GM23338 (cell line): ENCODE data around the gene SMYD3. TPM values are rescaled to one million over a fixed set of nuclear protein-coding genes. Genes with fewer than 3 reads are reported as not detected.

Source experiments
- ATAC-seq: fragments of 200-7000 bp; cut with Tn5 transposase; 3 replicates; pipeline ENCODE4 v1.9.1; 2020
- DNase-seq: peaks from one replicate; pipeline ENCODE4 v3.0.0-alpha.2; 2015; ENCODE audit warnings: low spot score
- H2AFZ ChIP-seq: fragments of 200-600 bp; sonication (generic); 2 replicates; pipeline ENCODE4 v1.8.0; 2016; ENCODE audit warnings: antibody characterized with exemption, mild to moderate bottlenecking, moderate library complexity
- H3F3A ChIP-seq: fragments of 200-600 bp; sonication (generic); replicated peaks from 2 replicates; pipeline ENCODE4 v1.8.0; 2017; ENCODE audit warnings: antibody characterized with exemption, mixed run types, low read depth
- H3K27ac ChIP-seq: fragments of 200-600 bp; sonication (generic); 2 replicates; pipeline ENCODE4 v1.6.1; 2016; ENCODE audit warnings: low read depth
- H3K27me3 ChIP-seq: fragments of 200-600 bp; sonication (generic); 2 replicates; pipeline ENCODE4 v1.8.0; 2016; ENCODE audit warnings: mild to moderate bottlenecking, mixed run types, moderate library complexity; ENCODE audit not compliant: insufficient read depth
- H3K36me3 ChIP-seq: fragments of 200-600 bp; sonication (generic); 2 replicates; pipeline ENCODE4 v1.8.0; 2016; ENCODE audit warnings: mild to moderate bottlenecking; ENCODE audit not compliant: insufficient read depth
- H3K4me1 ChIP-seq: fragments of 200-600 bp; sonication (generic); 2 replicates; pipeline ENCODE4 v1.8.0; 2016; ENCODE audit warnings: mild to moderate bottlenecking, moderate library complexity; ENCODE audit not compliant: insufficient read depth
- H3K4me2 ChIP-seq: fragments of 200-600 bp; sonication (generic); 2 replicates; pipeline ENCODE4 v1.7.1; 2017; ENCODE audit warnings: mixed run types
- H3K4me3 ChIP-seq: fragments of 200-600 bp; sonication (generic); 2 replicates; pipeline ENCODE4 v1.6.1; 2016; ENCODE audit warnings: mixed run types
- H3K79me2 ChIP-seq: fragments of 200-600 bp; sonication (generic); replicated peaks from 2 replicates; pipeline ENCODE4 v1.8.0; 2017; ENCODE audit warnings: mild to moderate bottlenecking; ENCODE audit not compliant: insufficient read depth
- H3K9me2 ChIP-seq: fragments of 200-600 bp; sonication (generic); 2 replicates; pipeline ENCODE4 v1.8.0; 2017; ENCODE audit not compliant: insufficient read depth
- H4K20me1 ChIP-seq: fragments of 200-600 bp; sonication (generic); replicated peaks from 2 replicates; pipeline ENCODE4 v1.8.0; 2017; ENCODE audit warnings: mild to moderate bottlenecking; ENCODE audit not compliant: insufficient read depth
- H3K27ac Mint-ChIP-seq: 2 replicates; pipeline ENCODE4 v1.8.0; 2020; ENCODE audit warnings: inconsistent platforms, mild to moderate bottlenecking, moderate library complexity, mixed read lengths
- H3K27me3 Mint-ChIP-seq: 3 replicates; pipeline ENCODE4 v1.8.0; 2022; ENCODE audit warnings: low read depth, mild to moderate bottlenecking, moderate library complexity, mixed read lengths, inconsistent platforms; ENCODE audit not compliant: insufficient read depth, poor library complexity
- H3K36me3 Mint-ChIP-seq: 3 replicates; pipeline ENCODE4 v1.8.0; 2021; ENCODE audit warnings: low read depth, mild to moderate bottlenecking, inconsistent platforms, moderate library complexity, mixed read lengths
- H3K4me1 Mint-ChIP-seq: 3 replicates; pipeline ENCODE4 v1.8.0; 2020; ENCODE audit warnings: mild to moderate bottlenecking, inconsistent platforms, mixed read lengths
- H3K4me3 Mint-ChIP-seq: 3 replicates; pipeline ENCODE4 v1.8.0; 2021; ENCODE audit warnings: moderate library complexity, mild to moderate bottlenecking, inconsistent platforms, mixed read lengths
- H3K9me3 Mint-ChIP-seq: 3 replicates; pipeline ENCODE4 v1.8.0; 2020; ENCODE audit warnings: moderate library complexity, mild to moderate bottlenecking, inconsistent platforms, mixed read lengths
- CREB1 ChIP-seq: fragments of 250-450 bp; sonication (Bioruptor Pico); IDR thresholded peaks from 2 replicates; pipeline ENCODE4 v1.5.0; 2020; ENCODE audit warnings: low read depth, mild to moderate bottlenecking, moderate library complexity
- ETS1 ChIP-seq: IDR thresholded peaks from 2 replicates; pipeline ENCODE4 v1.6.1; 2016; ENCODE audit warnings: antibody characterized with exemption
- EZH2phosphoT487 ChIP-seq: fragments of 200-600 bp; sonication (generic); IDR thresholded peaks from one replicate; pipeline ENCODE4 v1.8.1; 2018; ENCODE audit warnings: antibody characterized with exemption; ENCODE audit not compliant: unreplicated experiment
- JUNB ChIP-seq: IDR thresholded peaks from one replicate; pipeline ENCODE4 v1.6.1; 2016; ENCODE audit warnings: antibody characterized with exemption; ENCODE audit not compliant: unreplicated experiment
- POLR2AphosphoS5 ChIP-seq: IDR thresholded peaks from 2 replicates; pipeline ENCODE4 v1.6.1; 2016; ENCODE audit warnings: antibody characterized with exemption, low read depth
- STAT1 ChIP-seq: IDR thresholded peaks from one replicate; pipeline ENCODE4 v1.6.1; 2016; ENCODE audit warnings: antibody characterized with exemption; ENCODE audit not compliant: unreplicated experiment
- ZNF114 ChIP-seq: fragments of 250-450 bp; sonication (Bioruptor Pico); IDR thresholded peaks from 2 replicates; pipeline ENCODE4 v1.5.0; 2020; ENCODE audit warnings: mild to moderate bottlenecking, moderate library complexity
- polyA plus RNA-seq: library from polyadenylated mRNA; unstranded; fragments of >200 nt; fragmentation: Nextera tagmentation; extraction: Ambion mirVana; gene quantifications from 2 replicates; pipeline ENCODE4 v1.2.1, GENCODE V29; 2016
- total RNA-seq: library from RNA; depleted of rRNA; stranded (reverse); fragments of >200 nt; shearing (Covaris generic); gene quantifications from 2 replicates; pipeline ENCODE4 v1.2.3, GENCODE V29; 2014
- TF ChIP-seq, protein P1 (sequence below): fragments of 250-450 bp; sonication (Bioruptor Pico); IDR thresholded peaks from 2 replicates; pipeline ENCODE4 v1.5.0; 2020; ENCODE audit warnings: mild to moderate bottlenecking, moderate library complexity
- TF ChIP-seq, protein P2 (sequence below): IDR thresholded peaks from one replicate; pipeline ENCODE4 v1.6.1; 2018; ENCODE audit warnings: antibody characterized with exemption; ENCODE audit not compliant: unreplicated experiment

Gene SMYD3
- total and polyA plus RNA-seq, 2 experiments from 2014 or later: 31.8 to 34.4 TPM

GRCh38 chr1:246166841-246167240 lies 340.2 kb downstream of the SMYD3 start (continued):
- TF ChIP-seq, protein P1, sequence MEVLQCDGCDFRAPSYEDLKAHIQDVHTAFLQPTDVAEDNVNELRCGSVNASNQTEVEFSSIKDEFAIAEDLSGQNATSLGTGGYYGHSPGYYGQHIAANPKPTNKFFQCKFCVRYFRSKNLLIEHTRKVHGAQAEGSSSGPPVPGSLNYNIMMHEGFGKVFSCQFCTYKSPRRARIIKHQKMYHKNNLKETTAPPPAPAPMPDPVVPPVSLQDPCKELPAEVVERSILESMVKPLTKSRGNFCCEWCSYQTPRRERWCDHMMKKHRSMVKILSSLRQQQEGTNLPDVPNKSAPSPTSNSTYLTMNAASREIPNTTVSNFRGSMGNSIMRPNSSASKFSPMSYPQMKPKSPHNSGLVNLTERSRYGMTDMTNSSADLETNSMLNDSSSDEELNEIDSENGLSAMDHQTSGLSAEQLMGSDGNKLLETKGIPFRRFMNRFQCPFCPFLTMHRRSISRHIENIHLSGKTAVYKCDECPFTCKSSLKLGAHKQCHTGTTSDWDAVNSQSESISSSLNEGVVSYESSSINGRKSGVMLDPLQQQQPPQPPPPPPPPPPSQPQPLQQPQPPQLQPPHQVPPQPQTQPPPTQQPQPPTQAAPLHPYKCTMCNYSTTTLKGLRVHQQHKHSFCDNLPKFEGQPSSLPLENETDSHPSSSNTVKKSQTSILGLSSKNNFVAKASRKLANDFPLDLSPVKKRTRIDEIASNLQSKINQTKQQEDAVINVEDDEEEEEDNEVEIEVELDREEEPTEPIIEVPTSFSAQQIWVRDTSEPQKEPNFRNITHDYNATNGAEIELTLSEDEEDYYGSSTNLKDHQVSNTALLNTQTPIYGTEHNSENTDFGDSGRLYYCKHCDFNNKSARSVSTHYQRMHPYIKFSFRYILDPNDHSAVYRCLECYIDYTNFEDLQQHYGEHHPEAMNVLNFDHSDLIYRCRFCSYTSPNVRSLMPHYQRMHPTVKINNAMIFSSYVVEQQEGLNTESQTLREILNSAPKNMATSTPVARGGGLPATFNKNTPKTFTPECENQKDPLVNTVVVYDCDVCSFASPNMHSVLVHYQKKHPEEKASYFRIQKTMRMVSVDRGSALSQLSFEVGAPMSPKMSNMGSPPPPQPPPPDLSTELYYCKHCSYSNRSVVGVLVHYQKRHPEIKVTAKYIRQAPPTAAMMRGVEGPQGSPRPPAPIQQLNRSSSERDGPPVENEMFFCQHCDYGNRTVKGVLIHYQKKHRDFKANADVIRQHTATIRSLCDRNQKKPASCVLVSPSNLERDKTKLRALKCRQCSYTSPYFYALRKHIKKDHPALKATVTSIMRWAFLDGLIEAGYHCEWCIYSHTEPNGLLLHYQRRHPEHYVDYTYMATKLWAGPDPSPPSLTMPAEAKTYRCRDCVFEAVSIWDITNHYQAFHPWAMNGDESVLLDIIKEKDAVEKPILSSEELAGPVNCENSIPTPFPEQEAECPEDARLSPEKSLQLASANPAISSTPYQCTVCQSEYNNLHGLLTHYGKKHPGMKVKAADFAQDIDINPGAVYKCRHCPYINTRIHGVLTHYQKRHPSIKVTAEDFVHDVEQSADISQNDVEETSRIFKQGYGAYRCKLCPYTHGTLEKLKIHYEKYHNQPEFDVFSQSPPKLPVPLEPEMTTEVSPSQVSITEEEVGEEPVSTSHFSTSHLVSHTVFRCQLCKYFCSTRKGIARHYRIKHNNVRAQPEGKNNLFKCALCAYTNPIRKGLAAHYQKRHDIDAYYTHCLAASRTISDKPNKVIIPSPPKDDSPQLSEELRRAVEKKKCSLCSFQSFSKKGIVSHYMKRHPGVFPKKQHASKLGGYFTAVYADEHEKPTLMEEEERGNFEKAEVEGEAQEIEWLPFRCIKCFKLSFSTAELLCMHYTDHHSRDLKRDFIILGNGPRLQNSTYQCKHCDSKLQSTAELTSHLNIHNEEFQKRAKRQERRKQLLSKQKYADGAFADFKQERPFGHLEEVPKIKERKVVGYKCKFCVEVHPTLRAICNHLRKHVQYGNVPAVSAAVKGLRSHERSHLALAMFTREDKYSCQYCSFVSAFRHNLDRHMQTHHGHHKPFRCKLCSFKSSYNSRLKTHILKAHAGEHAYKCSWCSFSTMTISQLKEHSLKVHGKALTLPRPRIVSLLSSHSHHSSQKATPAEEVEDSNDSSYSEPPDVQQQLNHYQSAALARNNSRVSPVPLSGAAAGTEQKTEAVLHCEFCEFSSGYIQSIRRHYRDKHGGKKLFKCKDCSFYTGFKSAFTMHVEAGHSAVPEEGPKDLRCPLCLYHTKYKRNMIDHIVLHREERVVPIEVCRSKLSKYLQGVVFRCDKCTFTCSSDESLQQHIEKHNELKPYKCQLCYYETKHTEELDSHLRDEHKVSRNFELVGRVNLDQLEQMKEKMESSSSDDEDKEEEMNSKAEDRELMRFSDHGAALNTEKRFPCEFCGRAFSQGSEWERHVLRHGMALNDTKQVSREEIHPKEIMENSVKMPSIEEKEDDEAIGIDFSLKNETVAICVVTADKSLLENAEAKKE (CRISPR knock-in tag): no peak
- no peak for TF ChIP-seq ZNF114 (CRISPR knock-in tag)
- TF ChIP-seq, protein P2, sequence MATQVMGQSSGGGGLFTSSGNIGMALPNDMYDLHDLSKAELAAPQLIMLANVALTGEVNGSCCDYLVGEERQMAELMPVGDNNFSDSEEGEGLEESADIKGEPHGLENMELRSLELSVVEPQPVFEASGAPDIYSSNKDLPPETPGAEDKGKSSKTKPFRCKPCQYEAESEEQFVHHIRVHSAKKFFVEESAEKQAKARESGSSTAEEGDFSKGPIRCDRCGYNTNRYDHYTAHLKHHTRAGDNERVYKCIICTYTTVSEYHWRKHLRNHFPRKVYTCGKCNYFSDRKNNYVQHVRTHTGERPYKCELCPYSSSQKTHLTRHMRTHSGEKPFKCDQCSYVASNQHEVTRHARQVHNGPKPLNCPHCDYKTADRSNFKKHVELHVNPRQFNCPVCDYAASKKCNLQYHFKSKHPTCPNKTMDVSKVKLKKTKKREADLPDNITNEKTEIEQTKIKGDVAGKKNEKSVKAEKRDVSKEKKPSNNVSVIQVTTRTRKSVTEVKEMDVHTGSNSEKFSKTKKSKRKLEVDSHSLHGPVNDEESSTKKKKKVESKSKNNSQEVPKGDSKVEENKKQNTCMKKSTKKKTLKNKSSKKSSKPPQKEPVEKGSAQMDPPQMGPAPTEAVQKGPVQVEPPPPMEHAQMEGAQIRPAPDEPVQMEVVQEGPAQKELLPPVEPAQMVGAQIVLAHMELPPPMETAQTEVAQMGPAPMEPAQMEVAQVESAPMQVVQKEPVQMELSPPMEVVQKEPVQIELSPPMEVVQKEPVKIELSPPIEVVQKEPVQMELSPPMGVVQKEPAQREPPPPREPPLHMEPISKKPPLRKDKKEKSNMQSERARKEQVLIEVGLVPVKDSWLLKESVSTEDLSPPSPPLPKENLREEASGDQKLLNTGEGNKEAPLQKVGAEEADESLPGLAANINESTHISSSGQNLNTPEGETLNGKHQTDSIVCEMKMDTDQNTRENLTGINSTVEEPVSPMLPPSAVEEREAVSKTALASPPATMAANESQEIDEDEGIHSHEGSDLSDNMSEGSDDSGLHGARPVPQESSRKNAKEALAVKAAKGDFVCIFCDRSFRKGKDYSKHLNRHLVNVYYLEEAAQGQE: no peak

GRCh38 chr1:246165826-246166709 lies 341.0 kb downstream of the SMYD3 start:
- H3K27ac ChIP-seq: no peak overlapping the region; the same call in 1 of the 2 replicates
- no peaks in the 10 kb centered on the region for H3K4me1 ChIP-seq
- Mint-ChIP-seq H3K9me3 (no peaks in the 10 kb centered on the region), H3K4me1 (peaks cover 6% of the 10 kb centered on the region; the same call in 2 of the 3 replicates), H3K27ac (no peak overlapping the region), H3K36me3 (no peaks in the 10 kb centered on the region), H3K27me3 (no peaks in the 10 kb centered on the region), H3K4me3 (no peak overlapping the region)
- DNase-seq (no peak), ATAC-seq (no peak)
- no peak overlapping the region for H3K4me2 ChIP-seq
- no peaks in the 10 kb centered on the region; the same call in 1 of the 2 replicates for H3K9me2 ChIP-seq
- H3K36me3 ChIP-seq: no peaks in the 10 kb centered on the region
- no peaks in the 10 kb centered on the region for H3K79me2 ChIP-seq
- H3K4me3 ChIP-seq: no peak overlapping the region
- H3F3A ChIP-seq: no peaks in the 10 kb centered on the region
- no peaks in the 10 kb centered on the region for H3K27me3 ChIP-seq
- H4K20me1 ChIP-seq: no peaks in the 10 kb centered on the region; the same call in 1 of the 2 replicates
- no peak overlapping the region for H2AFZ ChIP-seq
- no peak for TF ChIP-seq EZH2phosphoT487
- TF ChIP-seq, protein P2: no peak
- TF ChIP-seq JUNB: no peak
- no peak for TF ChIP-seq ZNF114 (CRISPR knock-in tag)
- TF ChIP-seq STAT1: no peak
- no peak for TF ChIP-seq ETS1
- no peak for TF ChIP-seq CREB1 (CRISPR knock-in tag)
- TF ChIP-seq POLR2AphosphoS5: no peak
